Upper lobe of left lung (tissue), 6 donors: ENCODE measurements around the gene CSN2. TPM values are rescaled to one million over a fixed set of nuclear protein-coding genes. Genes with fewer than 3 reads are reported as not detected.

ENCODE experiments used
- ATAC-seq, 2 donors: fragments of 200-7000 bp; cut with Tn5 transposase; one replicate each; pipeline ENCODE4 v1.9.1; 2022; ENCODE audit warnings: mild to moderate bottlenecking in 2 of 2, moderate library complexity in 2 of 2; ENCODE audit not compliant: low FRiP score in 2 of 2
- DNase-seq, 2 donors: peaks; one replicate each; pipeline ENCODE4 v3.0.0-alpha.2; 2019 to 2020
- H3K27ac ChIP-seq, 4 donors: fragments of 200-600 bp; sonication (generic); one replicate each; pipeline ENCODE4 v1.5.1; 2016 to 2019
- H3K27me3 ChIP-seq, 4 donors: fragments of 200-600 bp; sonication (generic); one replicate each; pipeline ENCODE4 v1.5.1; 2017 to 2019
- H3K36me3 ChIP-seq, 4 donors: fragments of 200-600 bp; sonication (generic); one replicate each; pipeline ENCODE4 v1.5.1; 2016 to 2019
- H3K4me1 ChIP-seq, 4 donors: fragments of 200-600 bp; sonication (generic); one replicate each; pipeline ENCODE4 v1.5.1; 2018 to 2019
- H3K4me3 ChIP-seq, 4 donors: fragments of 200-600 bp; sonication (generic); one replicate each; pipeline ENCODE4 v1.5.1; 2017 to 2019; ENCODE audit warnings: mild to moderate bottlenecking in 2 of 4, moderate library complexity in 1 of 4
- H3K9me3 ChIP-seq, 4 donors: fragments of 200-600 bp; sonication (generic); one replicate each; pipeline ENCODE4 v1.5.1; 2018 to 2019
- CTCF ChIP-seq, 6 experiments: fragments of 450-650 bp in 4 of 6; fragments of 200-600 bp in 2 of 6; sonication (generic) in 2 of 6; IDR thresholded peaks; one replicate each; pipeline ENCODE4 v1.5.1; 2016 to 2019; ENCODE audit warnings: antibody characterized with exemption in 6 of 6
- EP300 ChIP-seq, 4 donors: sonication (generic); formaldehyde crosslinking; IDR thresholded peaks; one replicate each; pipeline ENCODE4 v1.5.1; 2017; ENCODE audit warnings: antibody characterized with exemption in 4 of 4, control low read depth in 2 of 4
- POLR2A ChIP-seq, 4 donors: fragments of 450-650 bp; IDR thresholded peaks; one replicate each; pipeline ENCODE4 v1.5.1; 2016 to 2017; ENCODE audit warnings: antibody characterized with exemption in 4 of 4, mild to moderate bottlenecking in 2 of 4
- POLR2AphosphoS5 ChIP-seq, 2 donors: sonication (generic); formaldehyde crosslinking; IDR thresholded peaks; one replicate each; pipeline ENCODE4 v1.5.1; 2017; ENCODE audit warnings: antibody characterized with exemption in 2 of 2
- WGBS, 2 donors: methylation state at CpG; one replicate each; pipeline ENCODE4 v1.1.5; 2017 to 2018; 5-methylcytosine and 5-hydroxymethylcytosine counted together
- total RNA-seq, 6 donors: library from RNA; depleted of rRNA in 4 of 6; stranded (reverse); fragments of >200 nt in 4 of 6; gene quantifications; one replicate each; pipeline versions ENCODE4 v1.1.0 to v1.2.1, GENCODE V29; 2016 to 2021
- donor health status: DM: no; HTN: no; CAD: no; lungs with moderate emphysema.
- donor health status: DM: no; HTN: yes; CAD: no; lungs with severe emphysema.

The CSN2 gene
- total RNA-seq, 6 donors from 2014 or later, result not detected

- Histone ChIP-seq H3K27ac (no peak within 1 kb of the TSS), H3K4me1 (no peaks in the 10 kb centered on the region), H3K4me3 (no peak within 1 kb of the TSS), H3K27me3 (no peaks in the 10 kb centered on the region), H3K36me3 (no peaks in the 10 kb centered on the region), H3K9me3 (no peaks in the 10 kb centered on the region)
- TF ChIP-seq CTCF (IDR thresholded peaks at IDR 0.05) (no peak), POLR2AphosphoS5 (IDR thresholded peaks at IDR 0.05) (no peak), EP300 (IDR thresholded peaks at IDR 0.05) (no peak), POLR2A (IDR thresholded peaks at IDR 0.05) (no peak)
- 76 to 80% methylated on average over 3 of the region's 3 CpGs for WGBS, 2 donors
- ATAC-seq (no peak), DNase-seq (no peak)
These were observed 30.0 kb upstream of the CSN2 start, which contains the start of gene STATH for GRCh38 chr4:69995526-69996016. Gene STATH (plus strand): TSS chr4:69995966. CDS start chr4:69998438, 2,472 bp downstream.

GRCh38 chr4:69994782-69995181, 29.3 kb upstream of the CSN2 start:
- Histone ChIP-seq H3K36me3 (no peaks in the 10 kb centered on the region), H3K27me3 (no peaks in the 10 kb centered on the region), H3K4me3 (no peak overlapping the region), H3K27ac (no peak overlapping the region), H3K4me1 (no peaks in the 10 kb centered on the region), H3K9me3 (no peaks in the 10 kb centered on the region)
- 79 to 81% methylated on average over 4 to 5 of the region's 5 CpGs for WGBS, 2 donors
- DNase-seq (no peak), ATAC-seq (no peak)
- no peak for TF ChIP-seq CTCF (IDR thresholded peaks at IDR 0.05)

GRCh38 chr4:69991016-69991415, 25.5 kb upstream of the CSN2 start:
- Histone ChIP-seq H3K36me3 (no peaks in the 10 kb centered on the region), H3K4me1 (no peaks in the 10 kb centered on the region), H3K4me3 (no peak overlapping the region), H3K9me3 (no peaks in the 10 kb centered on the region), H3K27me3 (no peaks in the 10 kb centered on the region), H3K27ac (no peak overlapping the region)
- no peak for DNase-seq
- no peak for TF ChIP-seq EP300 (IDR thresholded peaks at IDR 0.05)
- TF ChIP-seq CTCF (IDR thresholded peaks at IDR 0.05), result no peak
- TF ChIP-seq POLR2AphosphoS5 (IDR thresholded peaks at IDR 0.05), result no peak
- TF ChIP-seq POLR2A (IDR thresholded peaks at IDR 0.05), result no peak
- ATAC-seq, result no peak
- 76 to 78% methylated on average over 4 of the region's 4 CpGs for WGBS, 2 donors

GRCh38 chr4:69986663-69987062, 21.1 kb upstream of the CSN2 start:
- WGBS, 2 donors, result 81 to 91% methylated on average over 1 of the region's 1 CpG
- Histone ChIP-seq H3K4me3 (no peak overlapping the region), H3K9me3 (no peaks in the 10 kb centered on the region), H3K27ac (no peak overlapping the region), H3K27me3 (no peaks in the 10 kb centered on the region), H3K36me3 (no peaks in the 10 kb centered on the region), H3K4me1 (no peaks in the 10 kb centered on the region)
- ATAC-seq, result no peak
- TF ChIP-seq EP300 (IDR thresholded peaks at IDR 0.05) (no peak), CTCF (IDR thresholded peaks at IDR 0.05) (no peak), POLR2AphosphoS5 (IDR thresholded peaks at IDR 0.05) (no peak), POLR2A (IDR thresholded peaks at IDR 0.05) (no peak)
- no peak for DNase-seq

GRCh38 chr4:69984030-69984443, 18.5 kb upstream of the CSN2 start:
- H3K4me3 ChIP-seq, result no peak overlapping the region
- H3K27ac ChIP-seq, result no peak overlapping the region
- H3K9me3 ChIP-seq, result no peaks in the 10 kb centered on the region
- WGBS, 2 donors, result 33 to 43% methylated on average over 2 of the region's 2 CpGs
- H3K27me3 ChIP-seq, result no peaks in the 10 kb centered on the region
- peak in 1 of 2 donors; percentile 73 for ATAC-seq
- DNase-seq, result peak in 1 of 2 donors; percentile 26
- no peak for TF ChIP-seq EP300 (IDR thresholded peaks at IDR 0.05)
- H3K4me1 ChIP-seq, result no peaks in the 10 kb centered on the region
- no peaks in the 10 kb centered on the region for H3K36me3 ChIP-seq
